Esophagus squamous epithelium (tissue), 4 donors: ENCODE measurements around the gene GABRG3.

Experiments used
- POLR2A ChIP-seq, 4 donors: fragments of 450-650 bp; IDR thresholded peaks; one replicate each; pipeline ENCODE4 v1.6.1; 2017; ENCODE audit warnings: antibody characterized with exemption in 4 of 4, mild to moderate bottlenecking in 4 of 4, moderate library complexity in 3 of 4
- TF ChIP-seq, protein P1 (sequence below), 6 experiments: fragments of 450-650 bp in 4 of 6; fragments of 200-600 bp in 2 of 6; sonication (generic) in 2 of 6; IDR thresholded peaks; one replicate each; pipeline ENCODE4 v1.5.1; 2016 to 2019; ENCODE audit warnings: antibody characterized with exemption in 6 of 6, mild to moderate bottlenecking in 4 of 6, moderate library complexity in 4 of 6

DNA sequence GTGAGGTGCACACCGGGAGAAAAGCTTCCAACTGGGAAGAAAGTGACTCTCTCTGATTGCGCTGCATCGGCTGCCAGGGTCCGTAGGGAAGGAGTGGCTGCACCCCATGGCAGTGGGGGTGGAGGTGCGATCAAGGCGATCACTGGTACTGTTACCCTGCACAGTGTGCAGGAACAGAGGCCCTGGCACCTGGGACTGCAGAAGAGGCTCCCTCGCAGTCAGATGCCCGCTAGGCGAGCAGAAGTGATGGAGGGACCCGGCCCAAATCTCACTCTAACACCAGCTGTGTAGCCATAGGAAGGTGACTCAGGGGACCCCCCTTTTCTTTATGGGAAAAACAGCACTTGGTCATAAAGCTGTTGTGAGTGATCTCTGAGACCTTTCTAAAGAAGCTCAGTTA, 196.8 kb downstream of the GABRG3 start:
- TF ChIP-seq, protein P1, sequence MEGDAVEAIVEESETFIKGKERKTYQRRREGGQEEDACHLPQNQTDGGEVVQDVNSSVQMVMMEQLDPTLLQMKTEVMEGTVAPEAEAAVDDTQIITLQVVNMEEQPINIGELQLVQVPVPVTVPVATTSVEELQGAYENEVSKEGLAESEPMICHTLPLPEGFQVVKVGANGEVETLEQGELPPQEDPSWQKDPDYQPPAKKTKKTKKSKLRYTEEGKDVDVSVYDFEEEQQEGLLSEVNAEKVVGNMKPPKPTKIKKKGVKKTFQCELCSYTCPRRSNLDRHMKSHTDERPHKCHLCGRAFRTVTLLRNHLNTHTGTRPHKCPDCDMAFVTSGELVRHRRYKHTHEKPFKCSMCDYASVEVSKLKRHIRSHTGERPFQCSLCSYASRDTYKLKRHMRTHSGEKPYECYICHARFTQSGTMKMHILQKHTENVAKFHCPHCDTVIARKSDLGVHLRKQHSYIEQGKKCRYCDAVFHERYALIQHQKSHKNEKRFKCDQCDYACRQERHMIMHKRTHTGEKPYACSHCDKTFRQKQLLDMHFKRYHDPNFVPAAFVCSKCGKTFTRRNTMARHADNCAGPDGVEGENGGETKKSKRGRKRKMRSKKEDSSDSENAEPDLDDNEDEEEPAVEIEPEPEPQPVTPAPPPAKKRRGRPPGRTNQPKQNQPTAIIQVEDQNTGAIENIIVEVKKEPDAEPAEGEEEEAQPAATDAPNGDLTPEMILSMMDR (IDR thresholded peaks at IDR 0.05), result no peak
- no peak for TF ChIP-seq POLR2A (IDR thresholded peaks at IDR 0.05)
